ENCODE results near the gene UPK2. TPM values are rescaled to one million over a fixed set of nuclear protein-coding genes. Genes with fewer than 3 reads are reported as not detected.

Gene UPK2
- total and polyA plus RNA-seq, 2 of the 13 experiments (the other 11 are each of a cell fraction or from before 2014, with no cell fraction given), result not detected

DNA sequence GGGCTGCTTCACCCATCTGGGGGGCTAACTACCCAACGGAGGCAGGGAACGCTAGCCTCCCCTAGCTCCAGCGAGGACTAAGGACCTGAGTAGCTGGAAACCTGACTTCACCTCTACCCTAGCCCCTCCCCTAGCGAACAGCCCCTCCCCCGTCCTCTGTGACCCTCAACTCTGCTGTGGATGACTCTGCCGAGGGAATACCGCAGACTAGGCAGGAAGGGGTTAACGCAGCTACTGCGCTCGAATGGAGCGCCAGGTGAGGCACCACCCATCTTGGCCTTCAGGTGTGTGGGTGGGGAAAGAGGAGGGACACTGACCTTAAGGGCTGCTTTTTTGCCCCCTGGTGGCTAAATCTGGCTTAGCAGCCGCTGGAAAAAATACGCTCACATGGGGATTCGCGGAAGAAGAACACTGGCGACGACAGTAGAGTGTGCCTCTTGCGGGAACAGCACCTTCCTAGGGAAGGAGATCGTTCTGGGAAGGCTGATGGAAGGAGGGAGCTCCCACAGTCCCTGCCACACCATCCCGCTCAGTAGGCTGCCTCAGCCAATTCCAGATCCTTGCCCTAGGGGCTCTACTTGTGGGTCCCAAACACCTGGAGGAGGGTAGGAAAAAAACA, 25.9 kb upstream of the UPK2 start (continued):
- TF ChIP-seq, protein P1, sequence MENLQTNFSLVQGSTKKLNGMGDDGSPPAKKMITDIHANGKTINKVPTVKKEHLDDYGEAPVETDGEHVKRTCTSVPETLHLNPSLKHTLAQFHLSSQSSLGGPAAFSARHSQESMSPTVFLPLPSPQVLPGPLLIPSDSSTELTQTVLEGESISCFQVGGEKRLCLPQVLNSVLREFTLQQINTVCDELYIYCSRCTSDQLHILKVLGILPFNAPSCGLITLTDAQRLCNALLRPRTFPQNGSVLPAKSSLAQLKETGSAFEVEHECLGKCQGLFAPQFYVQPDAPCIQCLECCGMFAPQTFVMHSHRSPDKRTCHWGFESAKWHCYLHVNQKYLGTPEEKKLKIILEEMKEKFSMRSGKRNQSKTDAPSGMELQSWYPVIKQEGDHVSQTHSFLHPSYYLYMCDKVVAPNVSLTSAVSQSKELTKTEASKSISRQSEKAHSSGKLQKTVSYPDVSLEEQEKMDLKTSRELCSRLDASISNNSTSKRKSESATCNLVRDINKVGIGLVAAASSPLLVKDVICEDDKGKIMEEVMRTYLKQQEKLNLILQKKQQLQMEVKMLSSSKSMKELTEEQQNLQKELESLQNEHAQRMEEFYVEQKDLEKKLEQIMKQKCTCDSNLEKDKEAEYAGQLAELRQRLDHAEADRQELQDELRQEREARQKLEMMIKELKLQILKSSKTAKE (CRISPR knock-in tag; IDR thresholded peaks at IDR 0.05; ENCODE audit: borderline replicate concordance), result 0 out of 2 replicates have a peak, but pooled peaks have one; percentile 7
- TF ChIP-seq MXI1 (IDR thresholded peaks at IDR 0.05; ENCODE audit: borderline replicate concordance, low read depth, low read length) (no peak), RBM39 (IDR thresholded peaks at IDR 0.05; ENCODE audit: low read depth, low read length, poor library complexity, severe bottlenecking) (no peak), ISX (CRISPR knock-in tag; conservative IDR thresholded peaks at IDR 0.05) (no peak), SP140L (CRISPR knock-in tag; IDR thresholded peaks at IDR 0.05; ENCODE audit: borderline replicate concordance) (no peak), SOX5 (CRISPR knock-in tag; IDR thresholded peaks at IDR 0.05; ENCODE audit: borderline replicate concordance) (no peak), SP5 (CRISPR knock-in tag; IDR thresholded peaks at IDR 0.05; ENCODE audit: borderline replicate concordance, low read depth) (peak; percentile 72; the same call in 1 of the 2 replicates)
- TF ChIP-seq, protein P2, sequence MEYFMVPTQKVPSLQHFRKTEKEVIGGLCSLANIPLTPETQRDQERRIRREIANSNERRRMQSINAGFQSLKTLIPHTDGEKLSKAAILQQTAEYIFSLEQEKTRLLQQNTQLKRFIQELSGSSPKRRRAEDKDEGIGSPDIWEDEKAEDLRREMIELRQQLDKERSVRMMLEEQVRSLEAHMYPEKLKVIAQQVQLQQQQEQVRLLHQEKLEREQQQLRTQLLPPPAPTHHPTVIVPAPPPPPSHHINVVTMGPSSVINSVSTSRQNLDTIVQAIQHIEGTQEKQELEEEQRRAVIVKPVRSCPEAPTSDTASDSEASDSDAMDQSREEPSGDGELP (IDR thresholded peaks at IDR 0.05; ENCODE audit: borderline replicate concordance, low read depth), result peak; percentile 57; the same call in 1 of the 2 replicates

DNA sequence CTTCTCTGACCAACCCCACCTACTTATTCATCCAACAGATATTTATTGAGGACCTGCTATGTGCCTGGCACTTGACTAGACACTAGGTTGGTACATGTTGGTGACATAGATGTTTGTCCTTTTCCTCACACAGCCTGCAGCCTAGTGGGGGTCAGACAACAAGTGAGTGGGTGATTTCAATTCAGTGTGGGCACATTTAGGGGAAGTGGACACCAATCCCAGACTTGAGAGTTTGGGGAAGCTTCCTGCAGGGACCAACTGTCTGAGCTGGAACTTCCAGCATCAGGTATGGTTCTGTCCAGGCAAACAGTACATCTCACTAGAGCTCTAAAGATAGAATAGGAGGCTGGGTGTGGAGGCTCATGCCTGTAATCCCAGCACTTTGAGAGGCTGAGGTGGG, 24.5 kb upstream of the UPK2 start:
- peaks cover 2 to 7% of the 10 kb centered on the region in 2 experiments; a peak in 3 of 5 replicates for H3K27me3 ChIP-seq (ENCODE audit: control insufficient read depth in 1 of 2, insufficient read depth in 2 of 2, low read length in 2 of 2)
- H3K4me2 ChIP-seq (ENCODE audit: low read depth, low read length), result no peak overlapping the region
- H3K9ac ChIP-seq (ENCODE audit: insufficient read depth, low read depth, low read length), result no peak overlapping the region
- ATAC-seq (no peak), DNase-seq (ENCODE audit: low spot score) (no peak), FAIRE-seq (no peak)
- ChIA-PET POLR2A (interaction anchor here (1.4 kb wide), 1 partner anchor 22 kb away, joined by 3 read pairs; no protein-coding TSS in a partner anchor), CTCF (ENCODE audit: low intra/inter-chr PET ratio, low total read pairs) (interaction anchor here (9.8 kb wide), 1 partner anchor 24 kb away, joined by 188 read pairs; no protein-coding TSS in a partner anchor)
- H3K36me3 ChIP-seq (replicated peaks in 1 of 2; ENCODE audit: control insufficient read depth in 1 of 2, insufficient read depth in 2 of 2, low read length in 2 of 2), result no peaks in the 10 kb centered on the region
- H3K9me3 ChIP-seq (ENCODE audit: low read length), result no peaks in the 10 kb centered on the region
- no TSS peak for BruUV-seq (replicated peaks)
- H3K79me2 ChIP-seq (ENCODE audit: insufficient read depth, low read length), result no peaks in the 10 kb centered on the region
- no peaks in the 10 kb centered on the region for H4K20me1 ChIP-seq (ENCODE audit: insufficient read depth, low read length)
- no peak overlapping the region for H3K27ac ChIP-seq (ENCODE audit: extremely low read length, insufficient read depth, low read length)
- intact Hi-C loops (cut with micrococcal nuclease; ENCODE audit: unreplicated experiment) (no loop called here), in situ Hi-C loops (cut with HindIII; ENCODE audit: extremely low pct_ligation_motif_present, low pct_unique_long_range_greater_than_20kb) (no loop called here)
- no peak overlapping the region for H3K4me3 ChIP-seq (replicated peaks in 1 of 3; ENCODE audit: insufficient read depth in 1 of 3, low read depth in 2 of 3, low read length in 3 of 3)
- H3K4me1 ChIP-seq (ENCODE audit: insufficient read depth, low read length), result peaks cover 46% of the 10 kb centered on the region
- no peak overlapping the region for H2AFZ ChIP-seq (ENCODE audit: low read length)
- TF ChIP-seq DPF2 (CRISPR knock-in tag; IDR thresholded peaks at IDR 0.05; ENCODE audit: borderline replicate concordance, low read depth) (no peak), SRSF4 (IDR thresholded peaks at IDR 0.05; ENCODE audit: low read depth, low read length, poor library complexity, severe bottlenecking) (no peak), FOXM1 (CRISPR knock-in tag; IDR thresholded peaks at IDR 0.05) (no peak), THAP8 (CRISPR knock-in tag; IDR thresholded peaks at IDR 0.05; ENCODE audit: borderline replicate concordance) (no peak), ISL2 (CRISPR knock-in tag; IDR thresholded peaks at IDR 0.05) (no peak), ZFP1 (CRISPR knock-in tag; IDR thresholded peaks at IDR 0.05) (no peak), ELF3 (CRISPR knock-in tag; IDR thresholded peaks at IDR 0.05) (no peak), MIXL1 (CRISPR knock-in tag; IDR thresholded peaks at IDR 0.05) (no peak), ZNF614 (CRISPR knock-in tag; IDR thresholded peaks at IDR 0.05; ENCODE audit: borderline replicate concordance) (no peak), HIC2 (CRISPR knock-in tag; IDR thresholded peaks at IDR 0.05; ENCODE audit: low read depth) (no peak), ZNF20 (CRISPR knock-in tag; IDR thresholded peaks at IDR 0.05) (no peak)

Data from HepG2 (cell line).